Sigmoid colon (tissue), 4 donors: ENCODE data around the gene SLC6A18.

ENCODE experiments used
- EP300 ChIP-seq, 4 donors: sonication (generic); formaldehyde crosslinking; IDR thresholded peaks; one replicate each; pipeline ENCODE4 v1.6.1; 2017; ENCODE audit warnings: antibody characterized with exemption in 4 of 4
- POLR2A ChIP-seq, 2 donors: fragments of 450-650 bp; IDR thresholded peaks; one replicate each; pipeline ENCODE4 v1.6.1; 2016; ENCODE audit warnings: antibody characterized with exemption in 2 of 2, mild to moderate bottlenecking in 2 of 2, moderate library complexity in 2 of 2
- TF ChIP-seq, protein P1 (sequence below), 4 experiments: fragments of 450-650 bp in 3 of 4; fragments of 200-600 bp in 1 of 4; IDR thresholded peaks; one replicate each; pipeline ENCODE4 v1.5.1; 2016 to 2019; ENCODE audit warnings: antibody characterized with exemption in 4 of 4, mild to moderate bottlenecking in 3 of 4, moderate library complexity in 2 of 4

DNA sequence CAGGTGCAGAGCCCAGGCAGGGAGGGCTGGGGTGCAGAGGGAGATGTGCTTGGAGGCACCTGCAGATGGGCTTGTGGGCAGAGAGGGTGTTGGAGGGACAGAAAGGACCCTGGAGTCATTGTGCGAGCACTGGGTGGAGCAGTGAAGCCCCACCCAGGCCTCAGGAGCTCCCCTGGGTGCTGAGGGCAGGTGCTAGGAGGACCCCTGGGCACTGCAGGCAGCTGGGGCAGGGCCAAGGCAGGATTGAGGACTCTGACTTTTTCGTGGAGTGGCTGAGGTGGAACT is 10.3 kb upstream of the SLC6A18 start:
- TF ChIP-seq, protein P1, sequence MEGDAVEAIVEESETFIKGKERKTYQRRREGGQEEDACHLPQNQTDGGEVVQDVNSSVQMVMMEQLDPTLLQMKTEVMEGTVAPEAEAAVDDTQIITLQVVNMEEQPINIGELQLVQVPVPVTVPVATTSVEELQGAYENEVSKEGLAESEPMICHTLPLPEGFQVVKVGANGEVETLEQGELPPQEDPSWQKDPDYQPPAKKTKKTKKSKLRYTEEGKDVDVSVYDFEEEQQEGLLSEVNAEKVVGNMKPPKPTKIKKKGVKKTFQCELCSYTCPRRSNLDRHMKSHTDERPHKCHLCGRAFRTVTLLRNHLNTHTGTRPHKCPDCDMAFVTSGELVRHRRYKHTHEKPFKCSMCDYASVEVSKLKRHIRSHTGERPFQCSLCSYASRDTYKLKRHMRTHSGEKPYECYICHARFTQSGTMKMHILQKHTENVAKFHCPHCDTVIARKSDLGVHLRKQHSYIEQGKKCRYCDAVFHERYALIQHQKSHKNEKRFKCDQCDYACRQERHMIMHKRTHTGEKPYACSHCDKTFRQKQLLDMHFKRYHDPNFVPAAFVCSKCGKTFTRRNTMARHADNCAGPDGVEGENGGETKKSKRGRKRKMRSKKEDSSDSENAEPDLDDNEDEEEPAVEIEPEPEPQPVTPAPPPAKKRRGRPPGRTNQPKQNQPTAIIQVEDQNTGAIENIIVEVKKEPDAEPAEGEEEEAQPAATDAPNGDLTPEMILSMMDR (IDR thresholded peaks at IDR 0.05) = no peak
- TF ChIP-seq POLR2A (IDR thresholded peaks at IDR 0.05) (no peak), EP300 (IDR thresholded peaks at IDR 0.05) (no peak)
